ENCODE measurements around the gene RCN2. TPM values are rescaled to one million over a fixed set of nuclear protein-coding genes. Genes with fewer than 3 reads are reported as not detected.

The RCN2 gene
- total RNA-seq, 1 donor from 2014 or later = 32.8 TPM

DNA sequence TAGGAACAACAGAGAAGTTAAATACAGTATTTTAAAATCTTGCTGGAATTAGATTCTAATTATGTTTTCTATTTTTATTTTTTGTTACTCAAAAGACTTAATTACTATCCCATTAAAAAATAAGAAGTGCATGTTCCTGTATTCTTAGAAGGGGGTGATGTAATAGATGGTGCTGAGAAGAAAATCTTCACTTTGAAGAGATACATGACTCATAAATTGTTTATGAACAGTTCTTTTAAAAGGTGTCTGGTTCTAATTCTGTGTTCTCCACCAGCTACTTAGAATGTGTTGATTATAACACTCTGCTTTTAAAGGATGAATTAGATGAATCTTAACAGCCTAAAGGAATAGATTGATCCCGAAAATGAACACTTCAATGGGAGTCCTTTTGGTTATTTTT is 8.2 kb downstream of the RCN2 start:
- ATAC-seq = no peak
- H3K36me3 ChIP-seq = peaks cover 25% of the 10 kb centered on the region
- H3K4me3 ChIP-seq = no peak overlapping the region
- no peaks in the 10 kb centered on the region for H3K27me3 ChIP-seq (ENCODE audit: low read depth)
- H3K4me1 ChIP-seq = no peaks in the 10 kb centered on the region
- intact Hi-C loops (cut with DNase I) = no loop called here
- no peak overlapping the region for H3K27ac ChIP-seq
- H3K9me3 ChIP-seq = no peaks in the 10 kb centered on the region
- TF ChIP-seq, protein P1, sequence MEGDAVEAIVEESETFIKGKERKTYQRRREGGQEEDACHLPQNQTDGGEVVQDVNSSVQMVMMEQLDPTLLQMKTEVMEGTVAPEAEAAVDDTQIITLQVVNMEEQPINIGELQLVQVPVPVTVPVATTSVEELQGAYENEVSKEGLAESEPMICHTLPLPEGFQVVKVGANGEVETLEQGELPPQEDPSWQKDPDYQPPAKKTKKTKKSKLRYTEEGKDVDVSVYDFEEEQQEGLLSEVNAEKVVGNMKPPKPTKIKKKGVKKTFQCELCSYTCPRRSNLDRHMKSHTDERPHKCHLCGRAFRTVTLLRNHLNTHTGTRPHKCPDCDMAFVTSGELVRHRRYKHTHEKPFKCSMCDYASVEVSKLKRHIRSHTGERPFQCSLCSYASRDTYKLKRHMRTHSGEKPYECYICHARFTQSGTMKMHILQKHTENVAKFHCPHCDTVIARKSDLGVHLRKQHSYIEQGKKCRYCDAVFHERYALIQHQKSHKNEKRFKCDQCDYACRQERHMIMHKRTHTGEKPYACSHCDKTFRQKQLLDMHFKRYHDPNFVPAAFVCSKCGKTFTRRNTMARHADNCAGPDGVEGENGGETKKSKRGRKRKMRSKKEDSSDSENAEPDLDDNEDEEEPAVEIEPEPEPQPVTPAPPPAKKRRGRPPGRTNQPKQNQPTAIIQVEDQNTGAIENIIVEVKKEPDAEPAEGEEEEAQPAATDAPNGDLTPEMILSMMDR (IDR thresholded peaks at IDR 0.05) = no peak
- DNase-seq = no peak

DNA sequence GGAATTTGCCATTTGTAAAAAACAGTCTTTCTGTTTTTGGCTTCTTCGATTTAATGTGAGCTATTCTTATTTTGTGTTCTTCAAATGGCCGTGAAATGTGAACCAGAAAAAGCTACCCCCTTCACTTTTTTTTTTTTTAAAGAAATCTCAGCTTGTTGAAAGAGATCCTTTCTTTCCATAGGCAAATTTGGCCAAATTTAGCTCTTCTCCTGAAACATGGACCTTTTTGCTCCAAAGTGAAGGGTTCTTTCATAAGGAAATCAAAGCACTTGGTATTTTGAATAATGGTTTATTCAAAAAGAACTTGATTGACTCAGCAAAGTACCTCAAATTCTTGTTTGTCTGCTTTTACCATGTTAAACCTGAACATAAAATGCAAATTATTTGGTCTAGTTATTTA is 10.1 kb downstream of the RCN2 start:
- no peak overlapping the region for H3K27ac ChIP-seq
- H3K9me3 ChIP-seq = no peaks in the 10 kb centered on the region
- no peak for DNase-seq
- TF ChIP-seq, protein P1 (IDR thresholded peaks at IDR 0.05) = no peak
- no peak overlapping the region for H3K4me3 ChIP-seq
- intact Hi-C loops (cut with DNase I) = no loop called here
- no peaks in the 10 kb centered on the region for H3K27me3 ChIP-seq (ENCODE audit: low read depth)
- no peak for ATAC-seq
- peaks cover 31% of the 10 kb centered on the region for H3K36me3 ChIP-seq
- H3K4me1 ChIP-seq = no peaks in the 10 kb centered on the region

DNA sequence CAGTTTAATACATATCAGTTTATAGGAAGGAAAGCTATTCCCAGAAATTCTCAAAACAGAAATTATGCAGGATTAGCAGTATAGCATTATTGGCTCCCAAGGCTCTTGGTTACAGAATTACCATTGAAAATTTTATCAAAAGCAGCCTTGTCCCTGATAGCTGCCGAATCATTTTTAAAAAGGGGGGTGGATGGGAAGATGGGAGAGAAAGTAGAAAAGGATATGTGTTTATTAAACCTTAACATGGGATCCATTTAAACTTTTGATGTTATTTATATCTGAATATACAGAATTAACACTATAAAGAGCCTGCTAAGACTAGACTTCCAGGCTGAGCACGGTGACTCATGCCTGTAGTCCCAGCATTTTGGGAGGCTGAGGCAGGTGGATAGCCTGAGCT is 10.8 kb downstream of the RCN2 start:
- TF ChIP-seq, protein P1 (IDR thresholded peaks at IDR 0.05) = no peak
- Histone ChIP-seq H3K9me3 (no peaks in the 10 kb centered on the region), H3K4me3 (no peak overlapping the region), H3K27me3 (ENCODE audit: low read depth) (no peaks in the 10 kb centered on the region), H3K27ac (no peak overlapping the region), H3K36me3 (peaks cover 37% of the 10 kb centered on the region), H3K4me1 (no peaks in the 10 kb centered on the region)
- intact Hi-C loops (cut with DNase I) = no loop called here
- ATAC-seq (no peak), DNase-seq (no peak)

DNA sequence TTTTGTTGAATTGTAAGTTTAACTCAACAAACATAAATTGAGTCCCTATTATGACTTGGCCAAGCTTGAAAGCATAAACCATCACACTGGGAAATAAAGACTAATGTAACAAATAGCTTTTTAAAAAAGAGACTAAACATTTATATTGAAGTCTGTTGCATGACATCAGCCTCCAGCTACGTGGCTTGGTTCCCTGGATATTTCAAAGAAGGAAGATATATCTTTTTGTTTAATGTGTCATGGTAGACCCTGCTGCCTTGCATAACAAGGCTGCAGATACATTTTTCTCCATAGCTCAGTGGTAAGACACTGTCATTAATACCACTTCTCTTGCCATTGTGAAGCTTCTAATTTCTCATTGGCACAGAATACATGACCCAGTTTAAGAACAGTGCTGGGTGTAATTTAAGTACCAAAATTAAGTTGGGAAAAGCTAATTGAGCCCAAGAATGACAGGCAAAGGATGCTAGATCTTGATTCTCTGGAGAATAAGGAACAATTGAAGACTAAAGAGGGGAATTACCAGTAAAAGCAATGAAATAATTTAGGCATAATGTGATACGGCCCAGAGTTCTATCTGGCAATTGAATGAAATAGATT is 14.0 kb downstream of the RCN2 start:
- Histone ChIP-seq H3K27me3 (ENCODE audit: low read depth) (no peaks in the 10 kb centered on the region), H3K36me3 (peaks cover 56% of the 10 kb centered on the region), H3K9me3 (no peaks in the 10 kb centered on the region), H3K4me3 (no peak overlapping the region), H3K4me1 (no peaks in the 10 kb centered on the region), H3K27ac (no peak overlapping the region)
- ATAC-seq (no peak), DNase-seq (no peak)
- TF ChIP-seq, protein P1 (IDR thresholded peaks at IDR 0.05) = no peak
- intact Hi-C loops (cut with DNase I) = no loop called here

DNA sequence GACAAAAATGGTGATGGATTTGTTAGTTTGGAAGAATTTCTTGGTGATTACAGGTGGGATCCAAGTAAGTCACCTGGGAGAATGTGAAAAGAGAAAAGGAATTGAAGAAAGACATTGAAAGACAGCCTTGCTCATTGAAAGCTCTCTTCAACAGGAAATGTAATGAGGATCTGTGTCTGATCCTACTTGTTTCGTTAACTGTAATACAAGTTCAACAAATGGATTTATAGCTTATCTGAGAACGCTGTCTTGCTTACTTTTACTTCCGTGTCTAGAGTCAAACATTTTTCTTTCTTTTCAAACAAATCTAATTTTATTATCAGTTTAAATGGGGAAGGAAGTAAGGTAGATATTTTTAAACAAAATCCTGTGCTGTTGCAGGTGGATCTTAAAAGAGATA is 15.9 kb downstream of the RCN2 start:
- Histone ChIP-seq H3K27me3 (ENCODE audit: low read depth) (no peaks in the 10 kb centered on the region), H3K4me3 (no peak overlapping the region), H3K36me3 (peaks cover 58% of the 10 kb centered on the region), H3K4me1 (no peaks in the 10 kb centered on the region), H3K9me3 (no peaks in the 10 kb centered on the region), H3K27ac (no peak overlapping the region)
- no peak for DNase-seq
- ATAC-seq = no peak
- intact Hi-C loops (cut with DNase I) = no loop called here
- TF ChIP-seq, protein P1 (IDR thresholded peaks at IDR 0.05) = no peak
